SK-N-SH treated with all-trans-retinoic acid at 6 μM for 48 hours (cell line): ENCODE data around the gene ASTN2.

Experiments used
- ARNTL ChIP-seq: fragments of 450-650 bp; formaldehyde crosslinking; IDR thresholded peaks from 2 replicates; pipeline ENCODE4 v1.5.0; 2020; ENCODE audit warnings: low read depth, mild to moderate bottlenecking, moderate library complexity, borderline replicate concordance
- BACH2 ChIP-seq: fragments of 250-450 bp; sonication (Bioruptor Pico); IDR thresholded peaks from 2 replicates; pipeline ENCODE4 v1.9.0; 2021; ENCODE audit warnings: mild to moderate bottlenecking, borderline replicate concordance
- CSDC2 ChIP-seq: fragments of 250-450 bp; sonication (Bioruptor Pico); IDR thresholded peaks from 2 replicates; pipeline ENCODE4 v1.5.0; 2020; ENCODE audit warnings: mild to moderate bottlenecking, moderate library complexity
- ISL1 ChIP-seq: fragments of 250-450 bp; sonication (Bioruptor Pico); IDR thresholded peaks from 2 replicates; pipeline ENCODE4 v2.1.2; 2022; ENCODE audit warnings: mild to moderate bottlenecking, moderate library complexity
- RARB ChIP-seq: fragments of 250-450 bp; sonication (Bioruptor Pico); IDR thresholded peaks from 2 replicates; pipeline ENCODE4 v1.8.0; 2021; ENCODE audit warnings: mild to moderate bottlenecking, moderate library complexity
- ZFP30 ChIP-seq: fragments of 450-650 bp; formaldehyde crosslinking; IDR thresholded peaks from 2 replicates; pipeline ENCODE4 v1.5.0; 2022; ENCODE audit warnings: mild to moderate bottlenecking, moderate library complexity
- TF ChIP-seq, protein P1 (sequence below): fragments of 250-450 bp; sonication (Bioruptor Pico); IDR thresholded peaks from 2 replicates; pipeline ENCODE4 v1.5.1; 2020; ENCODE audit warnings: low read depth, mild to moderate bottlenecking, moderate library complexity
- TF ChIP-seq, protein P2 (sequence below): fragments of 250-450 bp; sonication (Bioruptor Pico); IDR thresholded peaks from 2 replicates; pipeline ENCODE4 v1.8.0; 2020; ENCODE audit warnings: mild to moderate bottlenecking, moderate library complexity, borderline replicate concordance

DNA sequence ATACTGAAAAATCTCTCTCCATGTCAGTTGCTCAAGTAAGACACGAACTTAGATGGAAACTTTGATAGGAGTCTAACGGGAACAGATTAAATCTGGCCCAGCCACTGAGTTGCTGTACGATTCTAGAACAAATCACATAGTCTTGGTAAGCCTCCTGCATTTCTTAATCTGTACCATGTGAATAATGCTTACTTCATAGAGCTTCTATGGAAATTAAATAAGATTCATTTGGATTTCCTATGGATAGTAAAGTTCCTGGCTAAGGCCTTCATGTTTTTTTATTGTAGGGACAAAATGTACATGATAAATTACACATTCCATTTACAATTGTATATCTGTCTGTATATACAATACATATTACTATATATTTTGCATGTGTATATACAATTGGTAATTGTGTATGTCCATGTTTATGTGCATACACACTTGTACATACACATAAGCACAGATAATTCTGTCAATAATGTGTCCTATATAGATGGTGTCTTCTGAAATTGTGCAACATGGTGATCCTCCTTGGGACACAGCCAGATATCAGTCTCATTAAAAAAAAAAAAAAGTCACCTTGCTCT, 397.4 kb downstream of the ASTN2 start:
- TF ChIP-seq ZFP30 (CRISPR knock-in tag): no peak
- TF ChIP-seq, protein P1, sequence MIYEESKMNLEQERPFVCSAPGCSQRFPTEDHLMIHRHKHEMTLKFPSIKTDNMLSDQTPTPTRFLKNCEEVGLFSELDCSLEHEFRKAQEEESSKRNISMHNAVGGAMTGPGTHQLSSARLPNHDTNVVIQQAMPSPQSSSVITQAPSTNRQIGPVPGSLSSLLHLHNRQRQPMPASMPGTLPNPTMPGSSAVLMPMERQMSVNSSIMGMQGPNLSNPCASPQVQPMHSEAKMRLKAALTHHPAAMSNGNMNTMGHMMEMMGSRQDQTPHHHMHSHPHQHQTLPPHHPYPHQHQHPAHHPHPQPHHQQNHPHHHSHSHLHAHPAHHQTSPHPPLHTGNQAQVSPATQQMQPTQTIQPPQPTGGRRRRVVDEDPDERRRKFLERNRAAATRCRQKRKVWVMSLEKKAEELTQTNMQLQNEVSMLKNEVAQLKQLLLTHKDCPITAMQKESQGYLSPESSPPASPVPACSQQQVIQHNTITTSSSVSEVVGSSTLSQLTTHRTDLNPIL (CRISPR knock-in tag): no peak
- no peak for TF ChIP-seq BACH2 (CRISPR knock-in tag)
- TF ChIP-seq ARNTL: no peak
- no peak for TF ChIP-seq RARB (CRISPR knock-in tag)
- TF ChIP-seq, protein P2, sequence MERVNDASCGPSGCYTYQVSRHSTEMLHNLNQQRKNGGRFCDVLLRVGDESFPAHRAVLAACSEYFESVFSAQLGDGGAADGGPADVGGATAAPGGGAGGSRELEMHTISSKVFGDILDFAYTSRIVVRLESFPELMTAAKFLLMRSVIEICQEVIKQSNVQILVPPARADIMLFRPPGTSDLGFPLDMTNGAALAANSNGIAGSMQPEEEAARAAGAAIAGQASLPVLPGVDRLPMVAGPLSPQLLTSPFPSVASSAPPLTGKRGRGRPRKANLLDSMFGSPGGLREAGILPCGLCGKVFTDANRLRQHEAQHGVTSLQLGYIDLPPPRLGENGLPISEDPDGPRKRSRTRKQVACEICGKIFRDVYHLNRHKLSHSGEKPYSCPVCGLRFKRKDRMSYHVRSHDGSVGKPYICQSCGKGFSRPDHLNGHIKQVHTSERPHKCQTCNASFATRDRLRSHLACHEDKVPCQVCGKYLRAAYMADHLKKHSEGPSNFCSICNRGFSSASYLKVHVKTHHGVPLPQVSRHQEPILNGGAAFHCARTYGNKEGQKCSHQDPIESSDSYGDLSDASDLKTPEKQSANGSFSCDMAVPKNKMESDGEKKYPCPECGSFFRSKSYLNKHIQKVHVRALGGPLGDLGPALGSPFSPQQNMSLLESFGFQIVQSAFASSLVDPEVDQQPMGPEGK (CRISPR knock-in tag): no peak
- TF ChIP-seq ISL1 (CRISPR knock-in tag): no peak
- no peak for TF ChIP-seq CSDC2 (CRISPR knock-in tag)
